H9 (cell line): ENCODE data around the gene BMPR1A. TPM values are rescaled to one million over a fixed set of nuclear protein-coding genes. Genes with fewer than 3 reads are reported as not detected.

ENCODE experiments used
- DNase-seq: peaks from one replicate; pipeline ENCODE4 v3.0.0-alpha.2; 2017
- H2AFZ ChIP-seq: one replicate; pipeline ENCODE4 v1.6.1; 2013; ENCODE audit warnings: mild to moderate bottlenecking, low read length, control low read depth, moderate library complexity
- H2AK5ac ChIP-seq: 2 replicates; pipeline ENCODE4 v1.6.1; 2013; ENCODE audit warnings: low read length, control low read depth, mixed read lengths; ENCODE audit not compliant: insufficient read length
- H2BK120ac ChIP-seq: one replicate; pipeline ENCODE4 v1.6.1; 2013; ENCODE audit warnings: low read depth, mild to moderate bottlenecking, low read length, control low read depth, inconsistent platforms; ENCODE audit not compliant: poor library complexity, severe bottlenecking
- H2BK12ac ChIP-seq: 2 replicates; pipeline ENCODE4 v1.6.1; 2013; ENCODE audit warnings: low read length, control low read depth, mixed read lengths, low read depth; ENCODE audit not compliant: insufficient read length
- H2BK15ac ChIP-seq: 2 replicates; pipeline ENCODE4 v1.6.1; 2013; ENCODE audit warnings: low read depth, low read length, control low read depth
- H2BK20ac ChIP-seq: one replicate; pipeline ENCODE4 v1.6.1; 2013; ENCODE audit warnings: low read depth, mild to moderate bottlenecking, low read length, control low read depth, inconsistent platforms; ENCODE audit not compliant: poor library complexity, severe bottlenecking
- H2BK5ac ChIP-seq: 2 replicates; pipeline ENCODE4 v1.6.1; 2013; ENCODE audit warnings: low read length, control low read depth, mixed read lengths; ENCODE audit not compliant: insufficient read length
- H3K14ac ChIP-seq: 2 replicates; pipeline ENCODE4 v1.6.1; 2013; ENCODE audit warnings: low read length, control low read depth; ENCODE audit not compliant: insufficient read depth
- H3K18ac ChIP-seq: 2 replicates; pipeline ENCODE4 v1.6.1; 2013; ENCODE audit warnings: low read depth, mild to moderate bottlenecking, mixed read lengths, low read length, control low read depth; ENCODE audit not compliant: insufficient read length
- H3K23ac ChIP-seq: 2 replicates; pipeline ENCODE4 v1.6.1; 2013; ENCODE audit warnings: low read length, control low read depth, mixed read lengths, low read depth; ENCODE audit not compliant: insufficient read length
- H3K23me2 ChIP-seq: 2 replicates; pipeline ENCODE4 v1.6.1; 2013; ENCODE audit warnings: low read depth, mild to moderate bottlenecking, mixed read lengths, low read length, control low read depth; ENCODE audit not compliant: insufficient read length, poor library complexity, severe bottlenecking
- H3K27ac ChIP-seq: 2 replicates; pipeline ENCODE4 v1.5.1; 2013; ENCODE audit warnings: low read length, control low read depth, mixed read lengths, low read depth; ENCODE audit not compliant: insufficient read length
- H3K27me3 ChIP-seq: 2 replicates; pipeline ENCODE4 v1.6.1; 2013; ENCODE audit warnings: low read length, control low read depth, inconsistent platforms; ENCODE audit not compliant: insufficient read depth
- H3K4ac ChIP-seq: 2 replicates; pipeline ENCODE4 v1.6.1; 2013; ENCODE audit warnings: low read depth, mild to moderate bottlenecking, control low read depth, inconsistent platforms, low read length, moderate library complexity
- H3K4me1 ChIP-seq: 2 replicates; pipeline ENCODE4 v1.6.1; 2013; ENCODE audit warnings: low read length, control low read depth, inconsistent platforms; ENCODE audit not compliant: insufficient read depth
- H3K4me2 ChIP-seq: 2 replicates; pipeline ENCODE4 v1.6.1; 2013; ENCODE audit warnings: low read length, control low read depth, mixed read lengths; ENCODE audit not compliant: insufficient read length, insufficient read depth
- H3K56ac ChIP-seq: 2 replicates; pipeline ENCODE4 v1.6.1; 2013; ENCODE audit warnings: low read depth, mild to moderate bottlenecking, mixed read lengths, low read length, control low read depth; ENCODE audit not compliant: insufficient read length
- H3K79me1 ChIP-seq: 2 replicates; pipeline ENCODE4 v1.6.1; 2013; ENCODE audit warnings: low read depth, mild to moderate bottlenecking, moderate library complexity, low read length, control low read depth, inconsistent platforms; ENCODE audit not compliant: insufficient read depth, poor library complexity, severe bottlenecking
- H3K79me2 ChIP-seq: 2 replicates; pipeline ENCODE4 v1.6.1; 2013; ENCODE audit warnings: low read length, control low read depth, inconsistent platforms; ENCODE audit not compliant: insufficient read depth
- H3K9ac ChIP-seq: 2 replicates; pipeline ENCODE4 v1.6.1; 2013; ENCODE audit warnings: low read length, control low read depth, mixed read lengths; ENCODE audit not compliant: insufficient read length; ENCODE audit errors: extremely low read depth
- H3K9me3 ChIP-seq: one replicate; pipeline ENCODE4 v1.6.1; 2013; ENCODE audit warnings: low read depth, low read length, inconsistent platforms; ENCODE audit not compliant: control insufficient read depth
- H3T11ph ChIP-seq: one replicate; pipeline ENCODE4 v1.6.1; 2013; ENCODE audit warnings: mild to moderate bottlenecking, low read length, control low read depth, inconsistent platforms
- H4K20me1 ChIP-seq: one replicate; pipeline ENCODE4 v1.6.1; 2013; ENCODE audit not compliant: control insufficient read depth, insufficient read length, insufficient read depth
- H4K5ac ChIP-seq: 2 replicates; pipeline ENCODE4 v1.6.1; 2013; ENCODE audit warnings: low read depth, mild to moderate bottlenecking, mixed read lengths, low read length, control low read depth; ENCODE audit not compliant: insufficient read length
- H4K8ac ChIP-seq: replicated peaks from 2 replicates; pipeline ENCODE4 v1.6.1; 2013; ENCODE audit warnings: low read length, control low read depth, mixed read lengths, low read depth; ENCODE audit not compliant: insufficient read length
- H4K91ac ChIP-seq: 2 replicates; pipeline ENCODE4 v1.6.1; 2013; ENCODE audit warnings: low read depth, mild to moderate bottlenecking, moderate library complexity, mixed read lengths, low read length, control low read depth; ENCODE audit not compliant: insufficient read length
- H3K27ac Mint-ChIP-seq, 3 experiments: 2 replicates in 2 of 3; 3 replicates in 1 of 3; pipeline ENCODE4 v1.8.0; 2020 to 2021; ENCODE audit warnings: mixed read lengths in 3 of 3, mild to moderate bottlenecking in 1 of 3, moderate library complexity in 1 of 3
- H3K27me3 Mint-ChIP-seq: 2 replicates; pipeline ENCODE4 v1.8.0; 2021; ENCODE audit warnings: low read depth, mild to moderate bottlenecking, moderate library complexity, mixed read lengths
- H3K36me3 Mint-ChIP-seq, 3 experiments: 2 replicates in 2 of 3; 3 replicates in 1 of 3; pipeline ENCODE4 v1.8.0; 2020 to 2021; ENCODE audit warnings: low read depth in 3 of 3, mixed read lengths in 3 of 3; ENCODE audit not compliant: insufficient read depth in 1 of 3
- H3K4me1 Mint-ChIP-seq, 2 experiments: 2 replicates each; pipeline ENCODE4 v1.8.0; 2020; ENCODE audit warnings: mixed read lengths in 2 of 2
- H3K4me3 Mint-ChIP-seq, 2 experiments: 2 replicates in 1 of 2; 3 replicates in 1 of 2; pipeline ENCODE4 v1.8.0; 2020 to 2021; ENCODE audit warnings: mild to moderate bottlenecking in 2 of 2, mixed read lengths in 2 of 2, moderate library complexity in 1 of 2
- H3K9me3 Mint-ChIP-seq, 2 experiments: 2 replicates in 1 of 2; 3 replicates in 1 of 2; pipeline ENCODE4 v1.8.0; 2020; ENCODE audit warnings: mild to moderate bottlenecking in 2 of 2, mixed read lengths in 2 of 2, moderate library complexity in 1 of 2
- CTCF ChIP-seq: fragments of 200-600 bp; sonication (generic); conservative IDR thresholded peaks from 3 replicates; pipeline ENCODE4 v1.8.0; 2021; ENCODE audit warnings: antibody characterized with exemption, mild to moderate bottlenecking
- WGBS: extraction: QIAGEN DNeasy Blood & Tissue Kit; methylation state at CpG from one replicate; pipeline ENCODE4 v1.1.7; 2013; ENCODE audit warnings: missing lambda C conversion rate, low lambda C conversion rate, mixed read lengths; ENCODE audit not compliant: insufficient read length; ENCODE audit errors: extremely low coverage; 5-methylcytosine and 5-hydroxymethylcytosine counted together
- total RNA-seq: library from RNA; stranded (reverse); gene quantifications from 2 replicates; pipeline ENCODE4 v1.2.1, GENCODE V29; 2021

BMPR1A gene
- total RNA-seq, 1 experiment from 2014 or later = 138 TPM

DNA sequence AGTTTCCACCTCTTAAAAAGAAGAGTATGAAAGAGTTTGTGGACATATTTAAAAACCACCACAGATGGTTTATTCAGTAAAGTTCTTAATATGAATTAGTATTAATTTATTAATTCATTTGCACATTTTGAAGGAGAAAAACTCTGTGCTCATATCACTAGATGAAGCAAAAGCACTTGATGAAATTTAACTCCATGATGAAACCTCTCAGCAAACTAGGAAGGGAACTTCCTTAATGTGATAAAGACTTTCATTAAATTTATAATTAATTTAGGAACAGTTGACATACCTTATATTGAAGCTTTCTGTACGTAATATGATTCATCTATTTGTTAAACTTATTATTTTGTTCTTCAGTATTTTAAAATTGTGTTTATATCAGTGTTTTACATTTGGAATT lies 101.6 kb downstream of the BMPR1A start:
- no peak overlapping the region for H2AK5ac ChIP-seq
- H3K4me3 Mint-ChIP-seq = no peak overlapping the region
- no peak overlapping the region for H2BK15ac ChIP-seq
- H4K5ac ChIP-seq = no peak overlapping the region
- no peaks in the 10 kb centered on the region for H3K79me1 ChIP-seq
- no peak overlapping the region for H3T11ph ChIP-seq
- no peak overlapping the region for H2AFZ ChIP-seq
- no peak overlapping the region for H3K23ac ChIP-seq
- no peak overlapping the region for H3K56ac ChIP-seq
- no peaks in the 10 kb centered on the region for H3K23me2 ChIP-seq
- H3K9me3 ChIP-seq = no peaks in the 10 kb centered on the region
- no peak overlapping the region for H4K8ac ChIP-seq
- no peak overlapping the region for H2BK120ac ChIP-seq
- H3K9me3 Mint-ChIP-seq = no peaks in the 10 kb centered on the region; a peak in 1 of 5 replicates
- H2BK20ac ChIP-seq = no peak overlapping the region
- H2BK12ac ChIP-seq = no peak overlapping the region
- WGBS = no CpG with 5 or more reads among the region's 1 CpG
- H4K91ac ChIP-seq = no peak overlapping the region
- H3K36me3 Mint-ChIP-seq = peaks cover 13 to 31% (median 24%) of the 10 kb centered on the region in 3 experiments; a peak in 6 of 7 replicates
- no peak overlapping the region for H3K9ac ChIP-seq
- H3K27me3 ChIP-seq = no peaks in the 10 kb centered on the region
- H3K27me3 Mint-ChIP-seq = no peaks in the 10 kb centered on the region; the same call in 1 of the 2 replicates
- H3K4ac ChIP-seq = no peak overlapping the region
- peaks cover 18% of the 10 kb centered on the region for H3K4me1 ChIP-seq
- TF ChIP-seq CTCF = no peak
- no peak overlapping the region for H3K14ac ChIP-seq
- peaks cover 71 to 78% of the 10 kb centered on the region in 2 experiments for H3K4me1 Mint-ChIP-seq
- H4K20me1 ChIP-seq = no peaks in the 10 kb centered on the region
- H3K18ac ChIP-seq = no peak overlapping the region
- H3K27ac Mint-ChIP-seq = peak overlapping the region; percentile 97 to 98 (median 98)
- H3K79me2 ChIP-seq = peaks cover 6% of the 10 kb centered on the region; the same call in 1 of the 2 replicates
- H3K27ac ChIP-seq = no peak overlapping the region
- no peak overlapping the region for H3K4me2 ChIP-seq
- H2BK5ac ChIP-seq = no peak overlapping the region
- no peak for DNase-seq
